Measurements from ENCODE around the gene CUL7. TPM values are rescaled to one million over a fixed set of nuclear protein-coding genes. Genes with fewer than 3 reads are reported as not detected.

CUL7 gene
- total and polyA plus RNA-seq, 9 of the 15 experiments (the other 6 are each of a cell fraction or from before 2014, with no cell fraction given) = 0.44 to 20.1 (median 8.6) TPM

DNA sequence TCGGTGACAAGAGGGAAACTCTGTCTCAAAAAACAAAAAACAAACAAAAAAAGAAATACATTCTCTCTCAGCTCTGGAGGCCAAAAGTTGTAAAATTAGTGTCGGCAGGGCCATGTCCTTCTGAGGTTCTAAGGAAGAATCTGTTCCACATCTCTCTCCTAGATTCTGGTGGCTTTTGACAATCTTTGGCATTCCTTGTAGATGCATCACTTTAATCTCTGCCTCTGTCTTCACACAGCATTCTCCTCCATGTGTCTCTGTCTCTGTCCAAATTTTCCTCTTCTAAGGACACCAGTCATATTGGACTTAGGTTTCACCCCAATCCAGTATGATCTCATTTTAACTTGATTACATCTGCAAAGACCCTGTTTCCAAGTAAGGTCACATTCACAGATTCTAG lies 60.2 kb downstream of the CUL7 start:
- DNase-seq (ENCODE audit: extremely low read depth in 1 of 4, low spot score in 3 of 4) (no peak), ATAC-seq (no peak), FAIRE-seq (no peak)
- Histone ChIP-seq H3K9me3 (replicated peaks; ENCODE audit: control insufficient read depth, insufficient read depth, low read depth, low read length) (no peaks in the 10 kb centered on the region), H3K79me2 (ENCODE audit: control insufficient read depth, insufficient read depth, low read length) (no peaks in the 10 kb centered on the region), H3K4me1 (replicated peaks in 1 of 2; ENCODE audit: control insufficient read depth in 2 of 2, insufficient read depth in 2 of 2, low read length in 2 of 2) (0 out of 5 replicates have a peak, but pooled peaks cover 0 to 4% of the 10 kb centered on the region in 2 experiments), H2AFZ (ENCODE audit: low read depth, low read length) (no peak overlapping the region), H3K4me3 (no peak overlapping the region), H3K36me3 (ENCODE audit: control insufficient read depth, insufficient read depth, low read length) (peaks cover 36% of the 10 kb centered on the region), H3K9me1 (ENCODE audit: control insufficient read depth, insufficient read depth, low read length) (peaks cover 2% of the 10 kb centered on the region), H3K9ac (ENCODE audit: insufficient read depth in 1 of 2, low read depth in 2 of 2, low read length in 2 of 2) (no peak overlapping the region), H3K4me2 (ENCODE audit: insufficient read depth, low read length) (no peak overlapping the region), H3K27ac (ENCODE audit: extremely low read depth, low read depth, low read length) (no peak overlapping the region), H4K20me1 (replicated peaks; ENCODE audit: control insufficient read depth, insufficient read depth, low read length) (peaks cover under 1% of the 10 kb centered on the region; the same call in 1 of the 2 replicates), H3K27me3 (ENCODE audit: control insufficient read depth in 2 of 2, insufficient read depth in 2 of 2, low read length in 2 of 2) (no peaks in the 10 kb centered on the region)
- ChIA-PET POLR2A (interaction anchor here (1.9 to 2.3 kb wide), 2 partner anchors 9 to 19 kb away, joined by 8 to 11 read pairs; partner anchors contain the start of gene PPP2R5D), CTCF (ENCODE audit: low intra/inter-chr PET ratio) (no interaction called here)
- intact Hi-C loops (cut with micrococcal nuclease) = no loop called here
- in situ Hi-C loops (cut with MboI) = no loop called here
- WGBS (ENCODE audit: insufficient coverage, low coverage, missing lambda C conversion rate) = 72% methylated on average over 2 of the region's 2 CpGs
- TF ChIP-seq BRD9 (IDR thresholded peaks at IDR 0.05; ENCODE audit: low read depth, partially characterized antibody) (no peak), HDAC2 (IDR thresholded peaks at IDR 0.05) (no peak), LEF1 (IDR thresholded peaks at IDR 0.05) (no peak), HLTF (IDR thresholded peaks at IDR 0.05) (no peak), HMG20B (CRISPR knock-in tag; IDR thresholded peaks at IDR 0.05) (no peak), RBM39 (optimal IDR thresholded peaks at IDR 0.05; ENCODE audit: low read depth, low read length) (no peak), FOXA1 (IDR thresholded peaks at IDR 0.05; ENCODE audit: borderline replicate concordance) (no peak), ZNF24 (IDR thresholded peaks at IDR 0.05) (no peak), NR2F6 (CRISPR knock-in tag; IDR thresholded peaks at IDR 0.05) (no peak), RBM14 (IDR thresholded peaks at IDR 0.05; ENCODE audit: borderline replicate concordance, insufficient read depth, low read depth, low read length) (no peak), MAZ (CRISPR knock-in tag; conservative IDR thresholded peaks at IDR 0.05 in 1 of 2, IDR thresholded peaks at IDR 0.05 in 1 of 2) (no peak), BCOR (IDR thresholded peaks at IDR 0.05) (no peak), BRF1 (IDR thresholded peaks at IDR 0.05; ENCODE audit: borderline replicate concordance, extremely low read depth, insufficient read length) (no peak)
- TF ChIP-seq, protein P1, sequence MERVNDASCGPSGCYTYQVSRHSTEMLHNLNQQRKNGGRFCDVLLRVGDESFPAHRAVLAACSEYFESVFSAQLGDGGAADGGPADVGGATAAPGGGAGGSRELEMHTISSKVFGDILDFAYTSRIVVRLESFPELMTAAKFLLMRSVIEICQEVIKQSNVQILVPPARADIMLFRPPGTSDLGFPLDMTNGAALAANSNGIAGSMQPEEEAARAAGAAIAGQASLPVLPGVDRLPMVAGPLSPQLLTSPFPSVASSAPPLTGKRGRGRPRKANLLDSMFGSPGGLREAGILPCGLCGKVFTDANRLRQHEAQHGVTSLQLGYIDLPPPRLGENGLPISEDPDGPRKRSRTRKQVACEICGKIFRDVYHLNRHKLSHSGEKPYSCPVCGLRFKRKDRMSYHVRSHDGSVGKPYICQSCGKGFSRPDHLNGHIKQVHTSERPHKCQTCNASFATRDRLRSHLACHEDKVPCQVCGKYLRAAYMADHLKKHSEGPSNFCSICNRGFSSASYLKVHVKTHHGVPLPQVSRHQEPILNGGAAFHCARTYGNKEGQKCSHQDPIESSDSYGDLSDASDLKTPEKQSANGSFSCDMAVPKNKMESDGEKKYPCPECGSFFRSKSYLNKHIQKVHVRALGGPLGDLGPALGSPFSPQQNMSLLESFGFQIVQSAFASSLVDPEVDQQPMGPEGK (CRISPR knock-in tag; IDR thresholded peaks at IDR 0.05; ENCODE audit: borderline replicate concordance) = no peak
- TF ChIP-seq, protein P2, sequence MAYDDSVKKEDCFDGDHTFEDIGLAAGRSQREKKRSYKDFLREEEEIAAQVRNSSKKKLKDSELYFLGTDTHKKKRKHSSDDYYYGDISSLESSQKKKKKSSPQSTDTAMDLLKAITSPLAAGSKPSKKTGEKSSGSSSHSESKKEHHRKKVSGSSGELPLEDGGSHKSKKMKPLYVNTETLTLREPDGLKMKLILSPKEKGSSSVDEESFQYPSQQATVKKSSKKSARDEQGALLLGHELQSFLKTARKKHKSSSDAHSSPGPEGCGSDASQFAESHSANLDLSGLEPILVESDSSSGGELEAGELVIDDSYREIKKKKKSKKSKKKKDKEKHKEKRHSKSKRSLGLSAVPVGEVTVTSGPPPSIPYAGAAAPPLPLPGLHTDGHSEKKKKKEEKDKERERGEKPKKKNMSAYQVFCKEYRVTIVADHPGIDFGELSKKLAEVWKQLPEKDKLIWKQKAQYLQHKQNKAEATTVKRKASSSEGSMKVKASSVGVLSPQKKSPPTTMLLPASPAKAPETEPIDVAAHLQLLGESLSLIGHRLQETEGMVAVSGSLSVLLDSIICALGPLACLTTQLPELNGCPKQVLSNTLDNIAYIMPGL (CRISPR knock-in tag; IDR thresholded peaks at IDR 0.05) = no peak
- TF ChIP-seq, protein P3, sequence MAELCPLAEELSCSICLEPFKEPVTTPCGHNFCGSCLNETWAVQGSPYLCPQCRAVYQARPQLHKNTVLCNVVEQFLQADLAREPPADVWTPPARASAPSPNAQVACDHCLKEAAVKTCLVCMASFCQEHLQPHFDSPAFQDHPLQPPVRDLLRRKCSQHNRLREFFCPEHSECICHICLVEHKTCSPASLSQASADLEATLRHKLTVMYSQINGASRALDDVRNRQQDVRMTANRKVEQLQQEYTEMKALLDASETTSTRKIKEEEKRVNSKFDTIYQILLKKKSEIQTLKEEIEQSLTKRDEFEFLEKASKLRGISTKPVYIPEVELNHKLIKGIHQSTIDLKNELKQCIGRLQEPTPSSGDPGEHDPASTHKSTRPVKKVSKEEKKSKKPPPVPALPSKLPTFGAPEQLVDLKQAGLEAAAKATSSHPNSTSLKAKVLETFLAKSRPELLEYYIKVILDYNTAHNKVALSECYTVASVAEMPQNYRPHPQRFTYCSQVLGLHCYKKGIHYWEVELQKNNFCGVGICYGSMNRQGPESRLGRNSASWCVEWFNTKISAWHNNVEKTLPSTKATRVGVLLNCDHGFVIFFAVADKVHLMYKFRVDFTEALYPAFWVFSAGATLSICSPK (IDR thresholded peaks at IDR 0.05; ENCODE audit: borderline replicate concordance) = no peak
- TF ChIP-seq, protein P4, sequence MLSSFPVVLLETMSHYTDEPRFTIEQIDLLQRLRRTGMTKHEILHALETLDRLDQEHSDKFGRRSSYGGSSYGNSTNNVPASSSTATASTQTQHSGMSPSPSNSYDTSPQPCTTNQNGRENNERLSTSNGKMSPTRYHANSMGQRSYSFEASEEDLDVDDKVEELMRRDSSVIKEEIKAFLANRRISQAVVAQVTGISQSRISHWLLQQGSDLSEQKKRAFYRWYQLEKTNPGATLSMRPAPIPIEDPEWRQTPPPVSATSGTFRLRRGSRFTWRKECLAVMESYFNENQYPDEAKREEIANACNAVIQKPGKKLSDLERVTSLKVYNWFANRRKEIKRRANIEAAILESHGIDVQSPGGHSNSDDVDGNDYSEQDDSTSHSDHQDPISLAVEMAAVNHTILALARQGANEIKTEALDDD (IDR thresholded peaks at IDR 0.05) = no peak
- BruUV-seq (replicated peaks) = no TSS peak
